NCI-H187 treated with DMSO at 0.1 percent for 48 hours (cell line): Measurements from ENCODE around the gene SLC12A8.

Experiments used
- DNase-seq: peaks from one replicate; lab custom pipeline; 2025; lab: John Stamatoyannopoulos, UW

SLC12A8 gene

DNA sequence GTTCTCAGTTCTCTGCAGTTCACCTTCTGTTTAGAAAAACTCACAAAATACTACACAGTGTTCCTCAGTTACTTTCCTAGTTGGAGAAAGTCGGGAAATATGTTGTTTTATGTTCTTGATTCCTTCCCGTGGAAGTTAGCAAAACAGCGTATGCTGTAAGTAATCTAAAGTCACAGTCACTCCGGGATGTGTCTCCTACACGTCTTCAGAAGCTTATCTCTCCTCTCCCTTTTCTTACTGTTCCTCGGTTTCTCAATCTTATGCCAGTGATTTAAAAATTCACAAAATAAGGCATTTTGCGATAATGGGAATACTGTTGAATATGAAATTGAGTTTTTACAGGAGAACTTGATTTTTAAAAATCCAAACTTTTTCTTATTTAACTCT lies 158.5 kb downstream of the SLC12A8 start:
- DNase-seq: no peak

DNA sequence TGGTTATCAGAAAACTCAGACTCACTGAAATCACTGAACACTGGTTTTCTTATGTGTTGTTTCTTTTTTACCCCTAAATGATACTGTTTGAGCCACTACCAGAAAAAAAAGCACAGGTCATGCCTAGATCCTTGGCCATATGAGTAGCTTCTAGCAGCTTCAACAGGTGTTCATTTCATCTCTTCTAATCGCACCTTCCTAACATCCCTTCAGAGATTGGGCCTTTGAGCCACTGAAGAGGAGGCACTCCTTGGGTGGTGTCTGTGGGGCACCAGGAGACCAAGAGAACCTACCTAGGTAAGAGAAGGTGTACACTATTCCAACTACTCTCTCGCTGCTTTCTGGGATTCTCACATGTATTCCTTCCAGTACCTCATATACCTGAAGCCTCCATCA lies 159.2 kb downstream of the SLC12A8 start:
- no peak for DNase-seq

DNA sequence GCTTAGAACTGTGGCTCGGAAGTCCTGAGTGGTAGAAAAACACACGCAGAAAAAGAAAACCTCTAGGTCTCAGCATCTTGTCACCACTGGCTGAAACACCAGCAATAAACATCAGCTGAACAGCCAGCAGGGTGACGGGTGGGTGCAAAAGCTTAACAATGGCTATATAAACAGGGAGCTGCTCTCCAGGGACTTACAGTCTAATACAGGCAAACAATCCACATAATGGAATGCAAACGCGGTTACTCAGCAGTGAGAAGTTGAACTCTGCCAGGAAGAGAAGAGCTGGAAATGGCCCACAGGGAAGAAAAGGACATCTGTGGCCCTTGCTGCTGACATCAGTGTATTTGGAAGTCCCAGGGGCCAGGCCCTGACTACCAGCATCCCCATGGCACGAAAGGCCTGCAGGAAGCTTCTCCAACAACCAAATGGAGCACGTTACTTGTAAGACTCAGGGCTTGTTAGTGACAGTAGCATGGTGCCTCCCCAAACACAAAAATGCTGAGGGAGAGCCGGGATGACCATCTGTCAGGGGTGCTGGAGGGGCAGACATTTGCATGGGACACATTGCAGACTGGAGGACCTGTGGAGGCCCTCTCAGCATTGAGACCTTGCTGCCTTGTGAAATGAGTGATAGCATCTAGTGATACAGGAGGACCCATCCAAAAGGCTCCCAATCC lies 159.8 kb downstream of the SLC12A8 start:
- no peak for DNase-seq

DNA sequence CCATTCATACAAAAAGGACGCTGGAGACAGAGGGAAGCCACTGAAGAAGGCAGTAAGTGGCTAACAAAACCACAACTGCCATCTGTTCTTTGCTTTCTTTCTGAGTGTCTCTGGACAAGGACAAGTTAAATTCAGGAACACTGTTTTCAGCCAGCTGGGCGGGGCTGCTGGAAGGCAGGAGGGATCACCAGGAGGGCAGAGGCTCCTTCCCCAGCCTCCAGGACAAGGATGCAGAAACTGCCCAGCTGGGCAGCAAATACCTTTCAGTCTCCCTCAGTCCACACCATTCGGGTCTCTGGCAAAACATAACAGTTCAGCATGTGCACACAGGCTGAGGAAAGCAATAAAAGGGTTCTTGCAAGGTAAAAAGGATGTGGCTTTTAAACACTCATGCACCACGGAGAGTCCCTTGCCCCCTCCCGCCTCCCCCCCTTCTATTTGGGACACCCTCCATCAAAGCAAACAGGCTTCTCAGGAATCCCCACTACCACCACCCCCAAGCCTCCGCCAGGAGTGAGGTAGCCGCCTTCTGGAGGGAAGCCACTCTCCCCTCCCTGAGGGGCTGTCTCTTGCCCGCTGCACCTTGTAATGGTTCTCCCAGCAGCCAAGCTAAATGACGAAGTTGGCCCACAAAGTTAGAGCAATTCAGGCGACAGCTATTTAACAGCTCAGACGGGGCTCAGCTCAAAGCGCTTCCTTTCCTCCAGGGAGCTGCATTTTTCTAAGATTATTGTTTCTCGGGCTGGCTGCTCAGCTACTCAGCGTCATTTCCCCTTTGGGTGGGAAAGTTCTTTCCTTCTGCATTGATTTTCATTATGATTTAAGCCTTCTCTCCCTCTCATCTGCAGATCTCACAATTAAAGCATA lies 160.6 kb downstream of the SLC12A8 start:
- peak; percentile 61 for DNase-seq

DNA sequence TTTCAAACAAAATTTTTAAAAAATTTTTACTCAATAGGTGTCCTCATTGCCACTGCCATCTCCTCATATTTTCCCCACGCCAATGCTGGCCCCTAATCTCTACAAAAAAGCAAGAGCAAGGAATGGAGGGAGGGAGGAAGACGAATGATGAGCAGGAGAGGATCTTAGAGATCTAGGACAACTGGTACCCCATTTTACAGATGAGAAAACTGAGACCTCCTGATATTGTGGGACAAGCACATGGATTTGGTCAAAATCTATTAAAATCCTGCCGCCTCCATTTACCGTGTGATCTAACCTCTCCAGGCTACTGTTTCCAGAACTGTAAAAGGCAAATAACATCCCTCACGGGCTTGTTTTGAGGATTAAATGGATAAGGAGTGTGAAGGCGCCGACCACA lies 161.3 kb downstream of the SLC12A8 start:
- DNase-seq: no peak

DNA sequence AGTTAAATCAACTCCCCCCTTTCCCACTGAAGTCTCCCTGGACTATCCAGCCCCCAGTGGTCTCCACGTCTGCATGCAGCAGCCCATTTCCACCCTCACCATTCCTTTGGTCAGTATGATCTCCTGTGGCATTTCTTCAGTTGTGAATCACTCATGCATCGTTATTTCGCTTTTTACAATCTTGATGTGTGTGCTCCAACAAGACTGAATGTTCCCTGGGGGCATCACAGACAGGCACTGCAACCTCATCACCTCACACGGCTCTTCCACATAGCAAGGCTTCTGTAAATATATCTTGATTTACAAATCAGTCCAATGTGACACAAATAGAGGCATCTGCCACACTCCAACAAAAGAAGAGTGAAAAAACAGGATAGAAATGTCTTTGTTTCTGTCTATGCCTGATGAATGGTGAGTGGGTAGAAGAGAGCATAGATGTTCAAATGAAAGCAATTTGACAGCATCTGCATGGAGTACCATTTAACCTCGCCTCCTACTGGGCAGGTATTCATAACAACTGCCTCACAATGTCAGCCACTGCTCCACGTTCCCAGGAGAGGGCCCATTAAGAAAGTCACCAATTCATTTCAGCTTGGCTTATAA lies 162.0 kb downstream of the SLC12A8 start:
- DNase-seq: peak; percentile 85

DNA sequence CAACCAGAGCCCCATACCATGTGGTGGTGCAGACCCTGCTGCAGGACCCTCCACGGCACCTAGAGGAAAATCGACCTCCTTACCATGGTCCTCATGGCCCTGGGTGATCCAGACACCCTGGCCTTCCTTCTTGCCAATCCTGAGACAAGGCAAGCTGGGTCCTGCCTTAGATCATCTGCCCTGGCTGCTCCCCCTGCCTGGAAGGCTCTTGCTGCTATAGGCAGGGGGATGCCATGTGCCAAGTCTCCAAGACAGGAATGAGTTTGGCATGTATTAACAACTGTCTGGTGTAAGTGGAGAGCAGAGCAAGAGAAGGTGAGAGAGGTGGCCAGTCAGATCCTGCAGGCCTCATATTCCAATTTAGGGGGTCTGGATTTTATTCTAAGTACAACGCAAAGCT lies 164.3 kb downstream of the SLC12A8 start:
- DNase-seq: no peak

DNA sequence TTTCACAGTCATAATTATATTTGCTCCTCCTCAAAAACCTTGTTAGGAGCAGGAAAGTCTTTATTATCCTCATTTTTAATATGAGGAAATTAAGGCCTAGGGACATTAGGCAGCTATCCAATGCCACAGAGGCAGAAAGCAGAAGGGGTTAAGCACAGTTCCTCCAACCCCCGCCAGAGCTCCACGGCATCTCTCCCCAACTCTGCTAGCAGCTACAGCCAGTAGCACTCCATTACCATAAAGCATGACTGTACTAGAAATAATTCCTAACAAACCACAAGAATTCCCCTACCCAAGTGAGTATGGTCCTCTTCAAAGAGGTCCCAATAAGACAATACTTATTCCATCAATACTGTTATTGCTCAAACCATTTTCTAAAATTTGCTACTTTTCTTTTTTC lies 166.6 kb downstream of the SLC12A8 start:
- DNase-seq: no peak

DNA sequence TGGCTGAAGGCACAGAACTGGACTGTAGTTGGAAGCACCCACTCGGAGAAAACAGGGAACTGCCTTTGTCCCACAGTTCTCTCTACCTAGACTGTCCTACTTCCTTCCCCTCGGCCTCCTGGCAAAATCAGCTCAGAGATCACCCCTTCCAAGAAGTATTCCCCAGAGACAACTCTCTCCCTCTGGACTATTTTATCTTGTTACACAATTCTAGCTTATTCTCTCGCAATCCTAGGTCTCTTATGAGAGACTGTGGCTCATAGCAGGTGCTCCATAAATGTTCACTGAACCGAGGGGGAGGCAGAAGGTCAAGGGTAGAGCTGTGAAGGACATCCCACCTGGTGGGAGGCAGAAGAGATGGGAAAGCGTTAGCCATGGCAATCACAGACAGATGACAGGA lies 167.4 kb downstream of the SLC12A8 start:
- no peak for DNase-seq

DNA sequence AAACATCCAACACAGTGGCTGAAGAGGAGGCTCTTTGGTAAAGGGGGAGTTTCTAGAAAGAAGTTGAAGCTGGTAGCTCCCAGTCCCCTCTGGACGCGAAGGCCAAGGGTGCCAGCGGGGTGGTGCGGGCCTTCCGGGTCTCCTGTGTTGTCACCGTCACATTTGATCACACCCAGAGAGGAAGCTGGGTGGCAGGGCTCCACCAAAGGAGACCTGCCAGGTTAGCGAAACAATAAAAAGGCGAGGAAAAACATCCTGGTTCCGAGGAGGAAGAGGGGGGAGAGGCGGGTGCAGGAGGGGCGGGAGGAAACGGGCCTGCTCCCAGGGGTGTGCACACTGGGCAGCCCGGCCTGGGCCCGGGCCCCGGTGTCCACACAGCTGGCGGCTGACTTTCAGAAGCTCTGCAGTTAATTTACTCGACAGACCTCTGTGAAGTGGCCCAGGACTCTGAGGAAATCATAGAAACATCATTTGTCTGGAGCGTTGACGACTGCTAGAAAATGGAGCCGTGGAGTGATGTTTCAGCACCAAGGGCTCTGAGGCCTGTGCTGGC lies 168.9 kb downstream of the SLC12A8 start:
- DNase-seq: no peak

DNA sequence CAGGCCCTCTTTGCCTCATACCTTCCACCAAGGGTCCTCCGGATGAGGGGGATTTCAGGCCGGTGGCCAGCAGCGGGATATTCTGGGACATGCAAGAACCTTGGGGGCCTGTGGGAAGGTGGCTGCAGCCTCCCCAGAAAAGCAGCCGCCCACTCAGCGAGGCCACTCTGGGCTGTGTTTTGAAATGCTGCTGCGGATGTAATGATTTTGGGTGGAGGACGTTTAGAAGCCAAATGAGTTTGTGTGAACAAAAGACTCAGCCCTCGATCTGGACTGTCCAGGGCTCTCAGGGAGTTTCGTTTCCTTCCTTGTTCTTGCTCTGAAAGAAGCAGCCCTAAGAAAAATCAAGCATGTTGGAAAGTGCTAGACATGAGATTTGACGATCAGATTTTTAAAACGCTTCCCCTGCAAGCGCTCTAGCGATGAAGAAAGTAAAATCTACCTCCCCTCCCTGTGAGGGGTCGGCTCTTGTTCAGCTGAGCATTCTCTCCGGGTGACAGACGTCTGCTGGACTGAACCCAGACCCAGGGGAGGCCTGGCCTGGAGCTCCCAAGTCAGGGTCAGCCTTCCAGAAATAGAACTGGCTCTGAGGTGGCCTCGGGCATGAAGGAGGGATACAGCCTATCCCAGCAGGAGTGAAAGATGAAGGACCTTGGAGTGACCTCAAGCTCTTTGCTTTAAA lies 169.7 kb downstream of the SLC12A8 start:
- DNase-seq: no peak

DNA sequence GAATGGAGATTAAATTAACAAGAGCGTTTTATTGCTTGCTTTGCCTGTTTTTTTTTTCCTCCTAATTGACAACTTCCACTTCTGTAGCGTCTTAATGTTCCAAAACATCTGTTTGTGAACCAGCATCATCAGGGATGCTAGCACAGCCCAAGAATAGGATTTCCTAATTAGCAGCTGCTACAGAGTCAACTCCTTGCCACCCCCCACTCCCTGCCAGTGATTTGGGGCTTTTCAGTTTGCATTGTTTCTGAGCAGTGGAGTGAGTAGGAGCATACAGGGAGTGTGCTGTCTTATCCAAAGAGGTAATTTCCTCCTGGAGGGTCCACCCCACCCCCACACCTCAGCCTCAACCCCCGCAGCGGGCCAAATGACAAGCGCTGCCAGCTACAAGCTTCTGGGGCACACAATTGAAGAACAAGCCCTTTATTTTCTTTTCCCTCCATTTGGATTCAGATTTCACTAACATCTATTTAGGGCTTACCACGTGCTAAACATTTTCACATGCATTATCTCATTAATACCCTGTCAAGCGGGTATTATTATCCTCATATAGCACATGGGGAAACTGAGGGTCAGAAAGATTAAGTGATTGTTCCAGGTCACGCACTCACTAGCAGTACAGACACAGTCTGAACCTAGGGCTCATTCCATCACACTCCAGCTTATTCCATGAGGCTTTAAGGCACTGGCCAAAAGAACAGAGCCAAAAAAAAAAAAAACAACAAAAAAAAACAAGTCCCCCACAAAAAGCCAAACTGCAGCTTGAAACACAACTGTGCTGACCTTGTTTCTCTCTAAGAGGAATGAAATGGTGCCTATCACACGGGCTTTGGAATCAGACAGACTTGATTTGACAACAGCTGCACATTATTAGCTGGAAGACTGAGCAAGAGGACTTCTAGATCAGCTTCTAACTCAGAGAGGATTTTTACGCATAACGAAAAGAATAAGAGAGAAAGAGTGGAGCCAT lies 173.1 kb downstream of the SLC12A8 start:
- no peak for DNase-seq

DNA sequence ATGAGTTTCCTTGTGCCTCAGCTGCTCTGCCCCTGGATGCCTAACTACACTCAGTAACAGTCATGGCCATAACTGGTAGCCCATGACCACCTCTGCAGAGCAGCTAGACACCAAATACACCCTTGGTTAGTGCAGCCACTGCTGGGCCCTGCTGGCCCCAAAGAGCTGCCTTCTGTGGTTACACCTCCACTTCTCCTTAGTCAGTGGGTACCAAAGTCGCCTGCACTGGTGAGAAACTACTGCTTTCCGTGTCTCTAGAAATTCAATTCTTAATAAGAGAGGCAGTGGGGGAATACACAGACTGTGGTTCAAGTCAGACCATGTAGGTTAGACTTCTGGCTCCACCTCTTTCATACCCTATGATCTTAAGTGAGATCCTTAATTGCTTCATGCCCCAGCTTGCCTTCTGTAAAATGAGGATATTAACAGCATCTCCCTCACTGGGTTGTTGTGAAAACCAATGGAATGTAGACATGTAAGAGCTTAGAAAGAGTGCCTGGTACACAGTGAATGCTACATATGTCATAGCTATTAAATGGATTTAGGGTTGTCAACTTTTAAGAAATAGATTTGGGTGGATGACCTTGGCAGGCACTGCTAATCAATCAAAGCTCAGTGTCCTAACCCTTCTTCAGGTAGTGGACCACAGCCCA lies 174.9 kb downstream of the SLC12A8 start:
- no peak for DNase-seq

DNA sequence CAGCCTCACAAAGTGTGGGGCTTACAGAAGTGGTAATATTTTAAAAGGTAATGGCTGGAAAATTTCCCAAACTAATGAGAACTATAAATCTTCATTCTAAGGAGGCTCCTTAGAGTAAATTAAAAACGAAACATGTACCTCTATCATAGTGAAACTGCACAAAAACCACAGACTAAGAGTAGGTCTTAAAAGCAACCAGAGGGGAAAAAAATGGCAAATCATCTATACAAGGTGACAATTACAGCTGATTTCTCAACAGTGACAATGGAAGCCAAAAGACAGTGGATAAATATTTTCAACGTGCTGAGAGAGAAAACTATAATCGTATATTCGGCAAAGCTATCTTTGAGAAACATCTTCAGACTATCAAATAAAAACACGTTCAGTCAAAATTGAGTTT lies 177.3 kb downstream of the SLC12A8 start:
- DNase-seq: no peak

DNA sequence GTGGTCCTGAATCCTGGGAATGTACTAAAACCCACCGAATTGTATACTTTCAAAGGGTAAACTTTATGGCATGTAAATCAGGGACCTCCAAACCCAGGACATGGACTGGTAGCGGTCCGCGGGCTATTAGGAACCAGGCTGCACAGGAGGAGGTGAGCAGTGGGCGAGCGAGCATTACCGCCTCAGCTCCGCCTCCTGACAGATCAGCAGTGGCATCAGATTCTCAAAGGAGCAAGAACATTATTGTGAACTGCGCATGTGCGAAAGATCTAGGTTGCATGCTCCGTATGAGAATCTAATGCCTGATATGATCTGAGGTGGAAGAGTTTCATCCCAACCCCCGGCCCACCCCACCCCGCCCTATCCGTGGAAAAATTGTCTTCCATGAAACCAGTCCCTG lies 178.9 kb downstream of the SLC12A8 start:
- DNase-seq: no peak

DNA sequence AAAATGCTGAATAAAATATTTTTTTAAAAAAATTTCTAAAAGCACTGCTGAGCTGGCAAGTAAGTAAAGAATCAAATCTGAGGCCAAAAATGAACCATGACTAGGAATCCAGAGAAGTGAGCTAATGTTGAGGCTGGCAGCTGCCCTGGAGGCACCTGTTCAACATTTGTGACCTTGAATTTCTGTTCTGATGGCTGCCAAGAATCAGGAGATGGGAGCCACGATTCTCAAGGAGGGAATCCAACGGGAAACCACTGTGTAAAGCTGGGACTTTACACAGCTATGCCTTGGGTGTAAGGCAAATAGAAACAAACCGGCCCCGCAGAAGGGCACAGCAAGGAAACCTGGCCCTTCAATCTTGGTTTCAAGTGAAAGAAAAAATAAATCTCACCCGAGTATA lies 179.4 kb downstream of the SLC12A8 start:
- no peak for DNase-seq

DNA sequence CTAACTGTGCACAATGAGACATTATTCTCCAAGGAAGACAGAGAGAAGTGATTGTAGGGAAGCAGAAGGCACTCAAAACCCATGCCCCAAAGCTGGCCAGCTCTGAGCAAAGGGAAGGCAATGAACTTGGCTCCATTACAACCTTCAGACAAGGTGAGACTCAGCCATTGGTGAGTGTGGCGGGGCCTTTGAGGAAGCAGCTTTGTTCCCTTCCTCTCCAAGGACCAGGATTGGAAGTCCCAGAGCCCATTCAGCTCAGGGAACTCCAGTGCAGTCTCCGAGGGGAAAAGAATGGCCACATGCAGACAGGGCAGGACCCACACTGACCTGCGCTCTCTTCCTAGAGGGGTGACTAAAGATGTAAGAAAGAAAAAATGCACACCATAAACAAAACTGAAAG lies 179.9 kb downstream of the SLC12A8 start:
- DNase-seq: no peak
